ENCODE results near the gene CNPY4.

Gene CNPY4

GRCh38 chr7:100167912-100168323, 48.5 kb downstream of the CNPY4 start:
- no peak for DNase-seq (ENCODE audit: low spot score)

GRCh38 chr7:100169147-100169850, 49.9 kb downstream of the CNPY4 start:
- no peak for DNase-seq (ENCODE audit: low spot score)

GRCh38 chr7:100170101-100170897, 50.9 kb downstream of the CNPY4 start:
- DNase-seq (ENCODE audit: low spot score) = no peak

GRCh38 chr7:100171087-100171681, 51.8 kb downstream of the CNPY4 start:
- no peak for DNase-seq (ENCODE audit: low spot score)

- no peak for DNase-seq (ENCODE audit: low spot score)
These were observed 52.4 kb downstream of the CNPY4 start for GRCh38 chr7:100171840-100172239.

- DNase-seq (ENCODE audit: low spot score) = no peak
These were observed 54.5 kb downstream of the CNPY4 start for GRCh38 chr7:100173806-100174495.

- no peak for DNase-seq (ENCODE audit: low spot score)
These were observed 55.1 kb downstream of the CNPY4 start for GRCh38 chr7:100174582-100174981.
